Lower leg skin (tissue), 3 donors: Measurements from ENCODE around the gene MBNL2.

Experiments used
- CTCF ChIP-seq, 3 donors: fragments of 450-650 bp; IDR thresholded peaks; one replicate each; pipeline ENCODE4 v1.5.1; 2016; ENCODE audit warnings: antibody characterized with exemption in 3 of 3, mild to moderate bottlenecking in 3 of 3, moderate library complexity in 2 of 3
- POLR2A ChIP-seq, 2 donors: fragments of 450-650 bp; IDR thresholded peaks; one replicate each; pipeline ENCODE4 v1.6.1; 2016 to 2017; ENCODE audit warnings: antibody characterized with exemption in 2 of 2, mild to moderate bottlenecking in 1 of 2, moderate library complexity in 1 of 2

- no peak for TF ChIP-seq POLR2A (IDR thresholded peaks at IDR 0.05)
- TF ChIP-seq CTCF (IDR thresholded peaks at IDR 0.05): no peak
Observed at GRCh38 chr13:97226788-97227627, 4.9 kb downstream of the MBNL2 start.
